ENCODE data around the gene AKT3.
"Not testable (repeated sequence)": the region's sequence is repeated elsewhere in the genome, so short reads cannot be mapped to it uniquely, and the experiment has no call there.

AKT3 gene

DNA sequence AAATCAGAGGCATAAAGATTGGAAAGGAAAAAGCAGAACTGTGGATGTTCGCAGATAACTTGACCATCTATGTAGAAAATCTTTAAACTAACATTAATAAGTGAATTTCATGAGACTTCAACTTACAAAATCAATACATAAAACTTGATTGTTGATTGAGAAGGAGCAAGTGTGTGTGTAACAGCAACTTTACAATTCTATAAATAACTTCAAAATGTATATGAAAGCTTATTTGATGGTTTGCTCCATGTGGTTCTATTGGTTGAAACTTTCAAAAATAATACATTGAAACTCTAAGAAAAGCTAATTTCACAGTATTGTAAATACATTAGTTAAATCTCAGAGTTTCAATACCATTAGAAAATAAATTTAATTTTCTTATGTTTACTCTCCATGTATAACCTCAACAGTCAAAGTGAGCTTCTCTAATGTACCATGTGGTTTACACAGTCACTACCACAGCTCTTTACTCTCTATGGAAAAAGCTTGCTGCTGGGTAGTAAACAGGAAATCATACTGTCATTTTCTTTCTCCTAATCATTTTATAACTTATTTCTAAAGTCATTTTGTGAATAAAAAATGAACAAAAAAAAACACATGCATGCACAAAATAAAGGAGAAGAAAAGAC is 12.0 kb downstream of the AKT3 start:
- DNase-seq, result no peak

DNA sequence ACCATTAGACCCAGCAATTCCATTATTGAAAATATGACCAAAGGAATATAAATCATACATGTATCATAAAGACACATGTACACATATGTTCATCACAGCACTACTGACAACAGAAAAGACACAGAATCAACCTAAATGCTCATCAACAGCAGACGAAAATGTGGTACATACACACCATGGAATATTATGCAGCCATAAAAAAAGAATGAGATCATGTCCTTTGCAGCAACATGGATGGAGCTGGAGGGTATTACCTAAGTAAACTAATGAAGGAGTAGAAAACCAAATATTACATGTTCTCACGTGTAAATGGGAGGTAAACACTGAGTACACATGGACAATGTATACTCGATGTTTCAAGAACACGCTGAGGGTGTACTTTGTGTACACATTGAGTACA is 15.9 kb downstream of the AKT3 start:
- no peak for DNase-seq

DNA sequence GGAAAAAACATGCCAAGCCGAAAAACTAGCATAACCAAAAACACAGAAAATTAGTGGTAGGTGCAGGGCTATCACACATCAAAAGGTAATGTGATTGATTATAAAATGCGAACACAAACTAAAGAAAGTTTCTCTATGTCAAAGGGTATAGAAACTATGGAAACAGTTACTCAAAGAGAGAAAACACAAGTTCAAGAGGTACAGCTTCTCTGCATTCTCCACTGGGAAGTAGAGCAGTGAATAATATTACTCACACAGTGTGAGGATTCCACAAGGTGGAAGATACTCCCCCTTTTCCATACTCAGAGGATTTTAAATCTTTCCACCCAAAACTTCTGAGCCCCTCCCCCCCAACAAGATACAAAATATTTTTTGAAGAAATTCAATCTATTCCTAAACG is 18.6 kb downstream of the AKT3 start:
- DNase-seq, result no peak

DNA sequence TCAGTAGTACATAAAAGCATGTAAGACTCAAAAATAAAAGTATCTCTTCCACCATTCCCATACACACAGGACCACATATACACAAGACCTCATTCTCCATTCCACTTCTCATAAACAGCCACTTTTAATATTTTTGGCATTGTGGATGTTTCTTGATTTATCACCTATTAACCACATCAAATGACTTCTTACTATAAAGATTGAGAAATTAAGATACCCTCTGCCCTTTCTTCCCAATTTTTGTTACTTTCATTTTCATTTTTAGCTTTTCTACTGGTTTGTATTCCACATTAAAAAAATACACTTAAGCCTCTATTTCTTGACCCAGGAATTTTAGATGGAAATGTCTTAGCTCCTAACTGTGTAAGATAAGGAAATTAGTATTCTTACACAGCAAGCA is 22.8 kb downstream of the AKT3 start:
- no peak for DNase-seq

DNA sequence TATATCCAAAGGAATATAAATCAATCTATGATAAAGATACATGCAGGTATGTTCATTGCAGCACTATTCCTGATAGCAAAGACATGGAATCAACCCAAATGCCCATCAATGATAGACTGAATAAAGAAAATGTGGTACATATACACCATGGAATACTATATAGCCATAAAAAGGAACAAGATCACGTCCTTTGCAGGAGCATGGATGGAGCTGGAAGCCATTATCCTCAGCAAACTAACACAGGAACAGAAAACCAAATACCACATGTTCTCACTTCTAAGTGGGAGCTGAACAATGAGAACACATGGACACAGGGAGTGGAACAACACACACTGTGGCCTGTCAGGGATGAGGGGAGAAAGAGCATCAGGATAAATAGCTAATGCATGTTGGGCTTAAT is 25.1 kb downstream of the AKT3 start:
- not testable (repeated sequence) for DNase-seq

DNA sequence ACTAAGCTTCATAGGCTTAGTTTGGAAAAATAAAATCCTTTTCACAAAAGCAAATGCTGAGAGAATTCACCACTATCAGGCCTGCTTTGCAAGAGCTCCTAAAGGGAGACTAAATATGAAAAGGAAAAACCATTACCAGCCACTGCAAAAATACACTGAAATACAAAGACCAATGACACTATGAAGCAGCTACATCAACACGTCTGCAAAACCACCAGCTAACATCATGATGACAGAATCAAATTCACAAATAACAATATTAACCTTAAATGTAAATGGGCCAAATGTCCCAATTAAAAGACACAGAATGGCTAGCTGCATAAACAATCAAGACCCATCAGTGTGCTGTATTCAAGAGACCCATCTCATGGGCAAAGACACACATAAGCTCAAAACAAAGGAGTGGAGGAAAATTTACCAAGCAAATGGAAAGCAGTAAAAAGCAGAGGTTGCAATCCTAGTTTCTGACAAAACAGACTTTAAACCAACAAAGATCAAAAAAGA is 28.8 kb downstream of the AKT3 start:
- no peak for DNase-seq

DNA sequence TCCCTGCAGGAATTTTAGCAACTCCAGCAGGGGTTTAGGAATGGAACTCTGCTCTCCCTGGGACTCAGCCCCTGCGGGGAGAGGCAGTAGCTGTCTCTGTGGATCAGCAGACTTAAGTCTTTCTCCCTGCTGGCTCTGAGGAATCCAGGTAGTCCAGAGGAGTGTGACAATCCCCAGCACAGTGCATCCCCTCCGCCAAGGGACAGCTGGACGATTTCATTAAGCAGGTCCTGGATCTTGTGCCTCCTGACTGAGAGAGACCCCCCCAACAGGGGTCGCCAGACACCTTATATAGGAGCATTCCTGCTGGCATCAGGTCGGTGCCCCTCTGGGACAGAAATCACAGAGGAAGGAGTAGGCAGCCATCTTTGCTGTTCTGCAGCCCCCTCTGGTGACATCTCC is 30.6 kb downstream of the AKT3 start:
- no peak for DNase-seq

DNA sequence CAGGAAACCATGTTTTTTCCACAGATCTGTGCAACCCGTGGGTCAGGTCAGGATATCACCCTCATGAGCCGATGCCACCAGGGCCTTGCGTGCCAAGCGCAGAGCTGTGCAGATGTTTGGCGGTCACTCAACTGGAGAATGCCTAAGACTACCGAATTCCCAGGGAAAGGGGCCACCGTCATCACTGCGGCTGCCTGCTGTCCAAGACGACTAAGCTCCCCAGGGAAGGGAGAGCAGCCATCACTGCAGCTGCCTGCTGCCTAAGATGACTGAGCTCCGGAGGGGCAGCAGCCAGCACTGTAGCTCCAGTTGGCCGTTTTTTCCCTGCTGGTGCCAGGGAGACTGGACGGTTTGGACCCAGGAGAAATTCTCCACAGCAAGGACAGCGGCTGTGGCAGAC is 31.1 kb downstream of the AKT3 start:
- no peak for DNase-seq

DNA sequence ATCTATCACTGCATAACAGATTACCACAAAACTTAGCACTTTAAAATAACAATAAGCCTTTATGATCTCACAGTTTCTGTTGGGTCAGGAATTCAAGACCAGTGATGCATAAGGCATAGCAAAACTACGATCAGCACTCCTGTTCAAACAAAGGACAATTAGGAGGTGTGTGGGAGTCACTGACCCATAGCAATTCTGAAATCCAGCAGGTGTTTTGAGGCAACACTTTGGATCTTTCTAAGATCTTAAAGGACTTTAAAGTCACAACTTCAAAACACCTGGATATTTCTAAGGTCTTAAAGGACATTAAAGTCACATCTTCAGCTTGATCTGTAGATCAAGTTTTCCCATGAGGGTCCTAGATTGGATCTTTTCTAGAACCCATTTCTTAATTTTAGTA is 35.3 kb downstream of the AKT3 start:
- DNase-seq, result no peak

DNA sequence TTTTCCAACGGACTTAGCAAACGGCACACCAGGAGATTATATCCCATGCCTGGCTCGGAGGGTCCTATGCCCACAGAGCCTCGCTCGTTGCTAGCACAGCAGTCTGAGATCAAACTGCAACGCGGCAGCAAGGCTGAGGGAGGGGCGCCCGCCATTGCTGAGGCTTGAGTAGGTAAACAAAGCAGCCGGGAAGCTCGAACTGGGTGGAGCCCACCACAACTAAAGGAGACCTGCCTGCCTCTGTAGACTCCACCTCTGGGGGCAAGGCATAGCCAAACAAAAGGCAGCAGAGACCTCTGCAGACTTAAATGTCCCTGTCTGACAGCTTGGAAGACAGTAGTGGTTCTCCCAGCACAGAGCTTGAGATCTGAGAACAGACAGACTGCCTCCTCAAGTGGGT is 42.7 kb downstream of the AKT3 start:
- DNase-seq, result not testable (repeated sequence)

DNA sequence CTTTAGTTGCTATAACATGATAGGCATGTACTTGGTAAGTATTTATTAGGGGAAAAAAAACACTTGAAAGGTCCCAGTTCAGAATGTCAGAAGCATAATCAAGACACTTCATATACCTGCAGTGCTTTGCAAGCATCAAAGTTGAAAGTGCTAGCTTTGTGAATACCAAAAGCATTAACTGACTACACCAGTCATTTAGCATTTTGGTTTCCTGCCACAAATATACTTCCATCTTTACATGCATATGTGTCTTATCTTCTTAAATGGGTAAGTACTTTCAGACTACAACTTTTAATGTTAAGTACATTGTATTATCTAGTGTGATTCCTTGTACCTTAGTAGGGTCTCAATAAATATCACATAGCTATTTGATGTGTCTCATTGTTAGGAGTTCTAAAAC is 43.7 kb downstream of the AKT3 start:
- DNase-seq, result no peak

DNA sequence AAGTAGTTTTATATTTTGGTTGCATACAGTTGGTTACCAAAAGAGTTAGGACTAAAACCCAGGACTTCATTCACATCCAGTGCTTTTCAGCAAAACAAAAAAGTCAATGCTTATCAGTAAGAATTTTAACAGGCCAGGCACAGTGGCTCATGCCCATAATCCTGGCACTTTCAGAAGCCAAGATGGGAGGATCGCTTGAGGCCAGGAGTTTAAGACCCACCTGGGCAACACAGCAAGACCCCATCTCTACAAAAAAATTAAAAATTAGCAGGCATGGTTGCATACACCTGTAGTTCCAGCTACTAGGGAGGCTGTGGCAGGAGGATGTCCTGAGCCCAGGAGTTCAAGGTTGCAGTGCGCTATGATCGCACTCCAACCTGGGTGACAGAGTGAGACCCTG is 47.3 kb downstream of the AKT3 start:
- DNase-seq, result no peak

DNA sequence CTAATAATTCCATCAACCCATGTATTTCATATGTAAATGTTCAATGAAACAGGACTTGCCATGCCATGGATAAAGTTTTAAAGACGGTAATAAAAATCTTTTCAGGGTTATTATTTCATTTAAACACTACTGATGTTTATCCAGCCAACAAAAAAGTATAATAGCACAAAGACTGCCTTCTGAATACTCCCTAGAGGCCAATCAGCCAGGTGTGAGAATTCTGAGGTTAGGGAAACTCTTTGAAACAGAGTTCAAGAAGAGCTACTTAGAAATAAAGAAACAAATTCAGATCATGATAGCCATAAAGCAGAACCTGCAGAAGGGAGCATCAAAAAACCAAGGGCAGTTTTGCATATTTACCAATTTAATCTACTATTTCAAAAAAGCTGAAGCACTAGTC is 48.7 kb downstream of the AKT3 start:
- no peak for DNase-seq

DNA sequence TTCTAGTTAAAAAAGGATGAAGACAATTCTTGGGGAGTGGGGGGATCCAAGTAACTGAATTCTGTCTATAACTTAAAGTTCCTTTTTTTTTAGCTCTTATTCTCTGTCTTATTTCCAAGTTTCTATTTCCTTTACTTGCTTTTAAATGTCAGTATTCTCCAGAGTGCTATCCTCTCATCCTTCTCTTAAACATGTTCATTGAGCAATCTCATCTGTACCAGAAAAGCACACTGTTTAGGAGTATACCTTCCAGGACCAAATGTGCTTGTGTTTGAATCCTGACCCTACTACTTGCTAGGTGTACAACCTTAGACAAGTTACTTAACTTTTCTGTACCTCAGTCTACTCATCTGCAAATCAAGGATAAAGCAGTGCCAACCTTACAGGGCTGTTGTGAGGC is 50.1 kb downstream of the AKT3 start:
- no peak for DNase-seq

DNA sequence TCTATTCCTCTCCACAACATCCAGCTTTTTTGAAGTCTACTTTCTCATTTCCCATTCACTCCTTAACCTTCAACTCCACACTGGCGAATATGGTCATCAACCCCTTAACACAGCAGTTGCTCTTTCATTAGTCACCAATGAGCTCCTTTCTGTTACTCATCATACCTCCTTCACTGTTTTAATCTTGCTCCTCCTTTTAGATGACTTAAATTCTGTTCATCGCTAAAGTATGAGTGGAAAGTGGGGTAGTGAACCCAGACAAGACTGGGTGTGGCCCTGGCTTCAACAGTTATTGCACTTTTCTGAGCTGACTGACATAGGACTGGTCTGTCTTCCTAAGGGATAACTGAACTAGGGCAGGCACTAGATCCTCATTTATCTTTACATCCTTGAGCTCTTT is 51.3 kb downstream of the AKT3 start:
- DNase-seq, result no peak

DNA sequence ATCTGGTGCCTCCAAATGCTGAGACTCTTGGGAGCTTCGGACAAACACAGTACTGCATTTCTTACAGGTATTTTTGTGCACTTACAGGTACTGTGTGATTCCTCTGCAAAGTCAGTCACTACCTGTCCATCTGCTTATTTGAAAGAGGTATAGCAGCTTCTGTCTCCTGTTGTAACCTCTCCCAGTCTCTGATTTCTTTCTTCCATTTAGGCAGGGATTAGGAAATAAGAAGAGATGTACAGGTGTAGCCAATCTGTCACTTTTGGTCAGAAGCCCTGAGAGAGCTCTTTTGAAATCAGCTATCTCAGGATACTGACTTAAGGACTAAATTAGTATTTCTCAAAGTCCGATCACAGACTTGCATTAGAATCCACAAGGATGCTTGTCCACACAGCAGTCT is 54.0 kb downstream of the AKT3 start:
- DNase-seq, result no peak

DNA sequence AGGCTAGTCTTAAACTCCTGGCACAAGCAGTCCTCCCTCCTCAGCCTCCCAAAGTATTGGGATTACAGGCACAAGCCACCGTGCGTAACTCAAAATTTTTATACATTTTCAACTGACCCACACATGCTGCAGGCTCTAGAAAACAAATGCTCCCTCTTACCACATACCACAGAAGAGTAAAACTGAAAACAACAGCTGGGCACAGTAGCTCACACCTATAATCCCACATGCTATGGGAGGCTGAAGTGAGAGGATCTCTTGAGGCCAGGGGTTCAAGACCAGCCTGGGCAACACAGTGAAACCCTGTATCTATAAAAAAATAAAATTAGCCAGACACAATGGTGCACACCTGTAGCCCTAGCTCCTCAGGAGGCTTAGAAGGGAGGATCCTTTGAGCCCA is 56.7 kb downstream of the AKT3 start:
- DNase-seq, result no peak

DNA sequence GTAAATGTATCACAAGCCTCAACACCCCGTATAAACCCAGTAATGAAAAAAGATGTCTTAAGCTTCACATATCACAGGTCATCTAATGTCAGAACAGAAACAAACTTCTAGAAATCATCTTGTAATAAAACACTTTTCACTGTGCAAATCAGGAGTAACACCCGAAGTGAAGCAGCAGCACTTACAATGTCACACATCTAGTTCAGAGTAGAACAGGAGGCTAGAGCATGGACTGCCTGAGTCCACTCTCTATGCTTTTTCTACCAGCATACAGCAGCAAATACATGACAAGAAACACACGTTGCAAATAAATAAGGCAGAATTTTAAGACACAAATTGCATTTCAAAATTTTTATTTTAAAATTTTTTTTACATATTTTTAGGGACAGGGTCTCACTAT is 57.2 kb downstream of the AKT3 start:
- no peak for DNase-seq

DNA sequence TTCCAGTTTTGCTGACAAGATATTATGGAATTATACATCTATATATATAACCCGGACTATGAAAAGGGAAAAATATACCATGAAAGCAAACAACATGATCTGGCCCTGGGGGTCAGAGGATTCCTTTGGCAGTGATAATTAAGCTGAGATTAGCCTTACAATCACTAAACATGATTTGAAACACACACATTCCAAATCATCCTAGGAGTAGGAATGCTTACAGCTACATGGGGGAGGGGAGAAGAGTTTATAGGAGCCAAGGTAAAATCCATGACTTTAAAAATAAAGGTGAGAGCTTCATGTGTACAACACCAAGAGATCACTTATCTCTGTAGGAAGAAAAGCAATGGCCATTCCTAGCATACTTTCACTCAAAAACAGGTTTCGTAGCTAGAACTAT is 57.6 kb downstream of the AKT3 start:
- DNase-seq, result no peak

DNA sequence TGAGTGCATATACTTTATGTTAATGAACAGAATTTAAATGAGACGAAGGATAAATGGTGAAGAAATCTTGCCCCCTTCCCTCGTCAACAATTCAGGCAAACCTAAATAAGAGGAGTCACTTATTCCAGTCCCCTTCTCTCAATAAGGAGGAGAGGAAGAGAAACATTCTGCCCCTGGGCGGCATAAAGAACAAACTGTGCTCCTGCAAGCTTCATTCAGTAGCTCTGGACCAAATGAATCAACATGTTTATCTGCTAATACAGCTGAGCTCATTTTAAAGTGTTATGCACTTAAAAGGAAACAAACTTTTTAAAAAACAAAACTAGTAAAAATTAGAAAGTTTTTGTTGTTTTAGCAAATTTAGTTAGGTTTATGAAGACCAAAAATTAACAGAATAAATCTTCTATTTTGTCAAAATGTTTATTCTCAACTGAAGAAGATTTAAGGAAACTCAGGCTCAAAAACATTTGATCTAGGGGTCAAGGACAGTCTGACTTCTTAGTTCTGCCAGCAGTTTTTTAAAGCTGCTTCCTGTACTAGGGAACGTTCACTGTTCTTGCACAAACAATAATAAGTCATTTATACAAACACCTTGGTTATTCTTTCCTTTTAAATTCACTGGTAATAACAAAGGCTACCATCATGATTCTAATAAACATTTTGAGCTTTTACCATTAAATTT is 58.3 kb downstream of the AKT3 start:
- no peak for DNase-seq

DNA sequence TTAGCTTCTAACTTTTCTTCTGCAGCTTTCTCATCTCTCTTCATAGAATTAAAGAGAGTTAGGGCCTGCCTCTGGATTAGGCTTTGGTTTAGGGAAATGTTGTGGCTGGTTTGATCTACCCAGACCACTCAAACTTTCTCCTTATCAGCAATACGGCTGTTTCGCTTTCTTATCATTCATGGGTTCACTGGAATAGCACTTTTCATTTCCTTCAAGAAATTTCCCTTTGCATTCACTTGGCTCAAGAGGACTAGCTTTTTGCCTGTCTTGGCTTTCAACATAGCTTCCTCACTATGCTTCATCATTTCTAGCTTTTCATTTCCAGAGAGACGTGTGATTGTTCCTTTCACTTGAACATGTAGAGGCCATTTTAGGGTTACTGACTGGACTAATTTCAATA is 59.6 kb downstream of the AKT3 start:
- DNase-seq, result no peak

DNA sequence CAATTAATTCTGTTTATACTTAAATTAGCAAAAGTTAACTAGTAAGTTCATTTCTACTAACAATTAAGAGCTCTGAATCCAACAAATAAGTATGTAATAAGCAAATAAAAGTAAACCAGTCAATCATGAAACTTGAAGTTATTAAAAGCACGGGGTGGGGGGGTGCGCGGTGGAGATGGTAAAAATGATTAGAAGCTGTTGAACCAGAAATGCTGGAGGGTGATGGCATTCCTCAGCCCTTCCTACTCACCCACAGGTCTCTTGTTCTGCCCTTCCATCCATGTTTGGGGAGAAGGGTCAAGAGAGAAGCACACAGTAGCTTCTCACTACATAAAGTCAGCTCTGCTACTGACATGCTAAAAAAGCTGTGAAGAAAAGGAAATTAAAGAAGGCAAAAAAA is 63.5 kb downstream of the AKT3 start:
- no peak for DNase-seq

DNA sequence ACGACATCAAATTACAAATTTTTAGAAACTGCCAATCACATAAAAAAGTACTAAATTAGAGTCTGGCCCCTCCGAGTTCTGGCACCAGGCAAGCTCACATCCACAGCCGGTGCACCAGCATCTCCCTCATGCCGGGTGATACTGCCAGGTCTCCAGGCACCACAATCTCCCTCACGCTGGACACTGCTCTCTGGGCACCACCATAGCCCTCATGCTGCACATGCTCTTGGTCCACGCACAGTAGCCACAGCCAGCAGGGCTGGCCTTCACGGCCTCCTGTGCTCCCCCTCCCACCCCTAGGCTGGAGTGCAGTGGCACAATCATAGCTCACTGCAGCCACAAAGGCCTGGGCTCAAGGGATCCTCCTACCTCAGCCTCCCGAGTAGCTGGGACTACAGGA is 65.5 kb downstream of the AKT3 start:
- no peak for DNase-seq

DNA sequence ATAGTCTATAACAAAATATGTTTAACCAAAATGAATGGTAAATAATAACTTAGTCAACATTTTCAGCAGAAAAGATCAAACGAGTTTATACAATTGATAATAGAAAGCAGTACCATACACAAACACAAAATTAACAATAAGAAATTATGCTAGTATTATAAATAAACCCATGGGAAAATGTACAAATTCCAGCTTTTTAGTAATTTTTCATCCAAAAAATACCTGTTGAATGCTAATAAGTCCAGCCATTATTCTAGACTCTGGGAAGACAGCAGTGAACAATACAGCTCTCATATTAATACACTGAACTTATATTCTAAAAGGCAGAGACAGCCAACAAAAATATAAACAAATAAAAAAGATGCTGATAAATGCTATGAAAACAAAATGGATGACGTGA is 66.3 kb downstream of the AKT3 start:
- no peak for DNase-seq
